ENCODE measurements around the gene CGNL1. TPM values are rescaled to one million over a fixed set of nuclear protein-coding genes. Genes with fewer than 3 reads are reported as not detected.

CGNL1 gene
- total RNA-seq, 1 experiment from 2014 or later: 34.6 TPM

- no peaks in the 10 kb centered on the region for H3K79me1 ChIP-seq (ENCODE audit: insufficient read depth, low read depth, low read length, poor library complexity, severe bottlenecking)
- Mint-ChIP-seq H3K27me3 (ENCODE audit: low read depth) (peaks cover 53% of the 10 kb centered on the region), H3K9me3 (no peaks in the 10 kb centered on the region), H3K27ac (no peak overlapping the region; a peak in 1 of 7 replicates), H3K36me3 (ENCODE audit: insufficient read depth in 1 of 3, low read depth in 3 of 3) (no peaks in the 10 kb centered on the region), H3K4me1 (peaks cover 10 to 12% of the 10 kb centered on the region in 2 experiments), H3K4me3 (peak overlapping the region; percentile 53 to 69)
- H3K4me1 ChIP-seq (ENCODE audit: insufficient read depth, low read length): no peaks in the 10 kb centered on the region
- no peak overlapping the region for H3T11ph ChIP-seq (ENCODE audit: low read length)
- H2BK20ac ChIP-seq (ENCODE audit: low read depth, low read length, poor library complexity, severe bottlenecking): no peak overlapping the region
- WGBS (ENCODE audit: extremely low coverage, insufficient read length, low lambda C conversion rate): no CpG with 5 or more reads among the region's 5 CpGs
- H4K5ac ChIP-seq (ENCODE audit: insufficient read length, low read depth, low read length): no peak overlapping the region
- H4K20me1 ChIP-seq (ENCODE audit: control insufficient read depth, insufficient read depth, insufficient read length): no peaks in the 10 kb centered on the region
- no peak overlapping the region for H2BK120ac ChIP-seq (ENCODE audit: low read depth, low read length, poor library complexity, severe bottlenecking)
- H2BK5ac ChIP-seq (ENCODE audit: insufficient read length, low read length): no peak overlapping the region
- H3K23me2 ChIP-seq (ENCODE audit: insufficient read length, low read depth, low read length, poor library complexity, severe bottlenecking): peaks cover 3% of the 10 kb centered on the region
- no peak for DNase-seq
- no peak overlapping the region for H3K23ac ChIP-seq (ENCODE audit: insufficient read length, low read depth, low read length)
- no peak overlapping the region for H2AK5ac ChIP-seq (ENCODE audit: insufficient read length, low read length)
- H2AFZ ChIP-seq (ENCODE audit: low read length): no peak overlapping the region
- H4K8ac ChIP-seq (replicated peaks; ENCODE audit: insufficient read length, low read depth, low read length): no peak overlapping the region
- no peak overlapping the region for H3K56ac ChIP-seq (ENCODE audit: insufficient read length, low read depth, low read length)
- no peak overlapping the region for H3K4ac ChIP-seq (ENCODE audit: low read depth, low read length)
- TF ChIP-seq, protein P1, sequence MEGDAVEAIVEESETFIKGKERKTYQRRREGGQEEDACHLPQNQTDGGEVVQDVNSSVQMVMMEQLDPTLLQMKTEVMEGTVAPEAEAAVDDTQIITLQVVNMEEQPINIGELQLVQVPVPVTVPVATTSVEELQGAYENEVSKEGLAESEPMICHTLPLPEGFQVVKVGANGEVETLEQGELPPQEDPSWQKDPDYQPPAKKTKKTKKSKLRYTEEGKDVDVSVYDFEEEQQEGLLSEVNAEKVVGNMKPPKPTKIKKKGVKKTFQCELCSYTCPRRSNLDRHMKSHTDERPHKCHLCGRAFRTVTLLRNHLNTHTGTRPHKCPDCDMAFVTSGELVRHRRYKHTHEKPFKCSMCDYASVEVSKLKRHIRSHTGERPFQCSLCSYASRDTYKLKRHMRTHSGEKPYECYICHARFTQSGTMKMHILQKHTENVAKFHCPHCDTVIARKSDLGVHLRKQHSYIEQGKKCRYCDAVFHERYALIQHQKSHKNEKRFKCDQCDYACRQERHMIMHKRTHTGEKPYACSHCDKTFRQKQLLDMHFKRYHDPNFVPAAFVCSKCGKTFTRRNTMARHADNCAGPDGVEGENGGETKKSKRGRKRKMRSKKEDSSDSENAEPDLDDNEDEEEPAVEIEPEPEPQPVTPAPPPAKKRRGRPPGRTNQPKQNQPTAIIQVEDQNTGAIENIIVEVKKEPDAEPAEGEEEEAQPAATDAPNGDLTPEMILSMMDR (conservative IDR thresholded peaks at IDR 0.05): no peak
- no peak overlapping the region for H3K9ac ChIP-seq (ENCODE audit: extremely low read depth, insufficient read length, low read length)
- no peak overlapping the region for H2BK15ac ChIP-seq (ENCODE audit: low read depth, low read length)
- no peak overlapping the region for H2BK12ac ChIP-seq (ENCODE audit: insufficient read length, low read depth, low read length)
- no peak overlapping the region for H4K91ac ChIP-seq (ENCODE audit: insufficient read length, low read depth, low read length)
- H3K27me3 ChIP-seq (ENCODE audit: insufficient read depth, low read length): no peaks in the 10 kb centered on the region
- no peaks in the 10 kb centered on the region for H3K9me3 ChIP-seq (ENCODE audit: control insufficient read depth, low read depth, low read length)
- H3K4me2 ChIP-seq (ENCODE audit: insufficient read depth, insufficient read length, low read length): no peak overlapping the region
- no peak overlapping the region for H3K18ac ChIP-seq (ENCODE audit: insufficient read length, low read depth, low read length)
- H3K14ac ChIP-seq (ENCODE audit: insufficient read depth, low read length): no peak overlapping the region
- no peaks in the 10 kb centered on the region for H3K79me2 ChIP-seq (ENCODE audit: insufficient read depth, low read length)
- H3K27ac ChIP-seq (ENCODE audit: insufficient read length, low read depth, low read length): no peak overlapping the region
These were observed 216.6 kb downstream of the CGNL1 start for GRCh38 chr15:57592836-57593420.
